HG02571 (cell line): Measurements from ENCODE around the gene ZDBF2.
"Not testable (repeated sequence)": the region's sequence is repeated elsewhere in the genome, so short reads cannot be mapped to it uniquely, and the experiment has no call there.

Experiments
- ATAC-seq: cut with Tn5 transposase; IDR thresholded peaks from one replicate; pipeline ENCODE4 v1.9.1; 2021; ENCODE audit warnings: mild to moderate bottlenecking, moderate library complexity; ENCODE audit not compliant: unreplicated experiment

Gene ZDBF2

DNA sequence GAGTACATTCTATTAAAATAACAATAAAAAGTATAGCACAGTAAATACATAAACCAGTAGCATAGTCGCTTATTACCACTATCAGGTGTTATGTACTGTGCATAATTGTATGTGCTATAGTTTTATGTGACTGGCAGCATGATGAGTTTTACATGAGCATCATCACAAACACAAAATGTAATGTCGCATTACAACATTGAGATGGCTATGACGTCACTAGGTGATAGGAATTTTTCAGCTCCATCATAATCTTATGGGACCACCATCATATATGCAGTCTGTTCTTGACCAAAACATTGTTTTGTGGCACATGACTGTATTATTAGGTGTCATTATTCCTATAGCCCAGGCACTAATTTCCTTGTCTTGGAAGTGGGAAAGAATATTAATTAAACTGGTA, 48.6 kb downstream of the ZDBF2 start:
- no peak for ATAC-seq

DNA sequence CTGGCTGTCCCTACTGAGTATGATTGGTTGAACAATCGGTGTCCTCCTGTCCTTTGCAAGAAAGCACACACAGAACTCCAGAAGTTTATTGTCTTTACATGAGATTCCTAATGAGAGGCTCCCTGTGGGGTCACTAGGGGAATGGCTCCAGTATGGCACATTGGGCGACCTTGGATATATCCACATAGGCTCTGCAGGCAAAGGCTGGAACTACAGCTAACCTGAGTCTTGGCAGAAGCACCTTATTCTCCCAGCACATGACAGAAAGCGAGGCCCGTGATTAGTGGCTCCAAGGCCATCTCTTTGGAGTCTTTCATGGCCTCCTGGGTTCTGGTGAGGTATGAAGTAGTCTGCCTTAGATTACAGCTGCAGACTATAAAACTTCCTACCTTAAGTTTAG, 49.0 kb downstream of the ZDBF2 start:
- ATAC-seq = no peak

DNA sequence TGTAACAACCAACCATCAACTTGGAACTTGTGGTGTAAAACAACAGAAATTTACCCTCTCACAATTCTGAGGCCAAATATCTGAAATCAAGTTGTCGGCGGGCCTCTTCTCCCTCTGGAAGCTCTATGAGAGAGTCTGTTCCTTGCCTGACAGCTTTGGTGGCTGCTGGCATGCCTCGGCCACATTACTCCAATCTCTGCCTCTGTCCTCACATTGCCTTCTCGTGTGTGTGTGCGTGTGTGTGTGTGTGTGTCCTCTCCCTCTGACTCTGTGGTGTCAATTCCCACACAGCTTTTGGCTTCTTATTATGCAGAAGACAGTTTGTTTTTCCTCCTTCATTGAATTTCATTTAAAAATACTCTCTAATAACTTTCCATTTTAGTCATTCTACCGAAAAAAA, 50.4 kb downstream of the ZDBF2 start:
- no peak for ATAC-seq

DNA sequence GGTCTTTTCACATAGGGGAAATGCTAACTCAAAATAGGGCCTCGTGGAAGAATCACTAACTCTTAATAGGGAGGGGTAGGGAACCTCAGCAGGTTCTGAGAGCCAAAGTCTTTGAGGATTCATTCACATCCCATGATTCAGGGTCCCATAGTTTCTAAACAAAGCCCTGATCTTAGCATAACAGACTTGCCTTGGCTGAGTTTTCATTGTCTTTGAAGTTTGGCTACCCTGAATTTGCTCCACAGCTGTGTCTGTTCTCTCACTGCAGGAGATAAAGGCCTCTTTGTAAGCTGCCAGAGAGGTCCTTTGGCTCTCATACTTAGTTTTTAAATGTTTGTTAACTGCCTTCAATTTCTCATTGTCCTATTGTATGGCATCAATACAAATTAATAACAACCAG, 54.5 kb downstream of the ZDBF2 start:
- ATAC-seq = no peak

DNA sequence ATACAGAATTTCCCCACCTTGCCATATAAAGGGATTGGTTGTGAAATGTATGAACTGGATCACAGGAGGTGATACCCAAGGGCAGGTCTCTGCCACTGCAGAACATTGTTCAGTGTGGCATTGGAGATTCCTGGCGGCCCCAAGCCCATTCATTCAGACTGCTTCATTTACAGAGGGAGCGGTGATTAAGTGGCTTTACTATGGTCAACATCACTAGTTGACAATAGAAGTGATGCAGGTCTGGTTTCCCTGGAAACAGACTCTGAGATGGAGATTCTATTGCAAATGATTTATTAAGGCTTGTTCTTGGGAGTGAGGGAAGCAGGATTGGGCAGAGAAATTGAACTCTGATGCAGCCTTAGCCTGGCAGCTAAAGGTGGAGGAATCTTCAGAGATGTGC, 62.4 kb downstream of the ZDBF2 start:
- no peak for ATAC-seq

DNA sequence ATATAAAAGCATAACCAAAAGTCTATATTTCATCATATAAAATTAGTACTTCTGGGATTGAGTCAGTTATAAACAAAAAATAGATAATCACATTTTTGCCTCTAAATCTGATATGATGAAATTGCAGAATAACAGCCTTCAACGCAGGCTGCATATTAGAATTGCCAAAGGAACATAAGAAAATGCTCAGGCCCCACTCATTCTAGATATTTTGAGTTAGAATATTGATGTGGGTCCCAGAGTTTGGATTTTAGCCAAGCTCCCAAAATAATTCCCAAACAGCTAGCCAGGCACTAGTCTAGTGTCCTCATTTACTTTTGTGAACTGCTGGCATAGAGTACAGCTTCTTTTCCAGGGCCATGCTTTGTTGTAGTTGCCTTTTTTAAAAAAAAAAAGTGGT, 63.5 kb downstream of the ZDBF2 start:
- no peak for ATAC-seq

DNA sequence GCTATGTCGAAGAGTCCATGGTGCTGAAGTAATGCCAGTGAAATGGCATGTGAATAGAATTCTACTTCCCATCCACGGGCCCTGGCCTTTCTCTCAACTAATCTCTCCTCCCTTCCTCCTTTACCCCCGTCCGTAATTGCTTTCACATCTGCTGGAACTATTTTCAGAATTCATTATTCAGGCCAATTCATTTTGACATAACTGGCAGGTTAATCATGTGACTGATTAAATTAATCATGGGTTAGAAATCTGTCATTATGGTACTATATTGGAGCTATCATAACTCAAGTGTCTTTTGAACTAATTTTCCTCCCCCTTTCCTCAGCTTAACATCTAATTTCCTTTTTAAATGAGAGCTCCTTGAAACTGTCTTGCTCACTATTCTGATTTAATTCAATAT, 66.9 kb downstream of the ZDBF2 start:
- ATAC-seq = no peak

DNA sequence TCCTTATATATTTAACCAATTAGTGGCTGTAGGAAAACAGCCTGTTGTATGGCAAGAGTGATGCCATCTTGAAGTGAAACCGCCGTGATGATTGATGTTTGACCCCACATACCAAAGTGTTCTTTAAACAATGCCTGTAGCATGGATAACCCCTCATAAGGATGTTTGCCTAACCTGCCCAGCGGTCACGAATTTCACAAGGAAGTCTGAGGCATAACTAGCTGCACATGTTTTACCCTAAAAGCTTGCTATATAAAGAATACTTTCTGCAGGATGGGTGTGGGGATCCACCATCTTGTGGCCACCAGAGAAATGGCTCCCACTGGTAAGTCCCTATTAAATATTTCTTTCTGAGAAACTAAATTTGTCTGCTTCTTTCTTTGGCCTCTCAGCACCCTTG, 68.7 kb downstream of the ZDBF2 start:
- no peak for ATAC-seq

DNA sequence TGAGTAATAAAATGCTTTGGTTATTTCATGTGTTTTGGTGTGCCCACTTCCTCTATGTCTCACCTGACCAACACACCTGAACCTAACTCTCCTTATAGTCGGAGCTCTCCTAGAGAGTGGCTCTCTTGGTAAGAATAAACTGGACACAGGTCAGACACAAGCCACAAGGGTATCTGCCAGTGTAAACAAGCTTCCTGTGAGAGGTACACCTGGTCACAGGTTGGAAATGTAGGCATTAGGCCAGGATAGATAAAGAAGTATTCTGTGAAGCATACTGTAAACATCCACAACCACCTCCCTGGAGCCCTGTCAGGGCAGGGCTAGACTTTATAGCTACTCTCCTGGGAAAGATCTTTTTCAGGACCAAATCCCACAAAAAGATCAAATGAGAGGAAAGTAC, 69.4 kb downstream of the ZDBF2 start:
- ATAC-seq = no peak

DNA sequence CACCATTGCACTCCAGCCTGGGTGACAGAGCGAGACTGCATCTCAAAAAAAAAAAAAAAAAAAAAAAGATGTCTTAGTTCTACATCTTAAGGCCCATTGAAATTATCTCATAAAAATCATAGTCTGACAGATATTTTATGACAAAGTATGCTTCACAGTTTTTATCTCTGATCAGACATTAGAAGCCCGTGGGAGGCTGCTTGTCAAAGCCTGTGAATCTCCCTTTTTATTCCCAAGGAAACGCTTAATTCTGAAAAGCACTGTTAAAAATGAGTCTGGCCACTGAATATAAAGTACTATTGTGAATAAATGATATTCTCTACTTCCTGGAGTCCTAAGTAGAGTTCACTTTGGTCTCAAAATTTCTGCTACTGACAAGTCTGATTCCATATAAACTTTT, 71.1 kb downstream of the ZDBF2 start:
- ATAC-seq = no peak

DNA sequence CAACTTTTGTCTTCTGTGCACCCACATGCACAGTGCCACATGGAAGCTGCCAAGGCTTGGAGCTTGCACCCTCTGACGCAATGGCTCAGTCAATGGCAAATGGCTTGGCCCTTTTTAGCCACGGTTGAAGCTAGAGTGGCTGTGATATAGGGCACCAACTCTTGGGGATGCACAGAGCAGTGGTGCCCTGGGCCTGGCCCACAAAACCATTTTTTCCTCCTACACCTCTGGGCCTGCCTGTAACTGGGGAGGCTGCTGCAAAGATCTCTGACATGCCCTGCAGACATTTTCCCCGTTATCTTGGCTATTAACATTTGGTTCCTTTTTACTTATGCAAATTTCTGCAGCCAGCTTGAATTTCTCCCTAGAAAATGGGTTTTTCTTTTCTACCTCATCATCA, 74.9 kb downstream of the ZDBF2 start:
- ATAC-seq = no peak

DNA sequence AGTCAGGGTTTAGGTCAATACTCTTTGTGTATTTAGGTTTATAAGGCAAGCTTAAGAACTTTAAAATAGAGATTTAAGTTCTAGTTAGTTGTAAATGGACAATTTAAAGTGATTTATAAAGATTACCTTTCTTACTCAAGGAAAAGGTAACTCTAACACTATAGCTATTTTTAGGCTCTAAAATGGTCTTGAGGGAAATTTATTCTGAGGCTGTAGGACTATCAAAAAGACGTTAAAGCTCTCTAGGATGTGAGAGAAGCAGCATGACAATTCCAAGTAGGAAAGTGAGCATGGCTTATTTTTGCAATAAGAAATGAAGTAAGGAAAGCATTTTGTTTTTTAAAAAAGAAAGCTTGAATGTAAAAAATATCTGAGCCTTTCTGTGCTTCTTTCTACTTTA, 78.1 kb downstream of the ZDBF2 start:
- no peak for ATAC-seq

DNA sequence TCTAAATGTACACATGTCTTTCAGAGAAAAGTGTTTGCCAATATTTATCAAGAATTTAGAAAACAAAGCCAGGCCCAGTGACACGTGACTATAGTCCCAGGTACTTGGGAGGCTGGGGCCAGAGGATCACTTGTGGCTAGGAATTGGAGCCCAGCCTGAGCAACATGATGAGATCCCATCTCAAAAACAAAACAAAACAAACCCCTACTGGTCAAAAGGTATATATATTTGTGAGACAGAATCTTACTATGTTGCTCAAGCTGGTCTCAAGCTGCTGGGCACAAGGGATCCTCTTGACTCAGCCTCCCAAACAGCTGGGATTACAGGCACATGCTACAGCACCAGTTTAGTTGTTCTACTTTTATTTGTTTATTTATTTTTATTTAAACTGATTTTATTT, 79.2 kb downstream of the ZDBF2 start:
- ATAC-seq = no peak

DNA sequence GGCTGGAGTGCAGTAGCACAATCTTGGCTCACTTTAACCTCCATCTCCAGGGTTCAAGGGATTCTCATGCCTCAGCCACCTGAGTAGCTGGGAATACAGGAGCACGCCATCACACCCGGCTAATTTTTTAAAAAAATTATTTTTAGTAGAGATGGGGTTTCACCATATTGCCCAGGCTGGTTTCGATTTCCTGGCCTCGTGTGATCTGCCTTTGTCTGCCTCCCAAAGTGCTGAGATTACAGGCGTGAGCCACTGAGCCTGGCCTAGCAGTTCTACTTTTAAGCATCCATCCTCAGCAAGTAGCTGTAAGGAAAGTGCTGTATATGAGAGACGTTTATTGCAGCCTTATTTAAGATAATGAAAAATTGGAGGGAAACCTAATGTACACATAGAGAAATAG, 79.7 kb downstream of the ZDBF2 start:
- no peak for ATAC-seq

DNA sequence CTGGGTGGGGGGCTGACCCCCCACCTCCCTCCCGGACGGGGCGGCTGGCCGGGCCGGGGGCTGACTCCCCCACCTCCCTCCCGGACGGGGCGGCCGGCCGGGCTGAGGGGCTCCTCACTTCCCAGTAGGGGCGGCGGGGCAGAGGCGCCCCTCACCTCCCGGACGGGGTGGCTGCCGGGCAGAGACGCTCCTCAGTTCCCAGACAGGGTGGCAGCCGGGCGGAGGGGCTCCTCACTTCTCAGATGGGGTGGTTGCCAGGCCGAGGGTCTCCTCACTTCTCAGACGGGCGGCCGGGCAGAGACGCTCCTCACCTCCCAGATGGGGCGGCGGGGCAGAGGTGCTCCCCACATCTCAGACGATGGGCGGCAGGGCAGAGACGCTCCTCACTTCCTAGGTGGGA, 82.4 kb downstream of the ZDBF2 start:
- not testable (repeated sequence) for ATAC-seq

DNA sequence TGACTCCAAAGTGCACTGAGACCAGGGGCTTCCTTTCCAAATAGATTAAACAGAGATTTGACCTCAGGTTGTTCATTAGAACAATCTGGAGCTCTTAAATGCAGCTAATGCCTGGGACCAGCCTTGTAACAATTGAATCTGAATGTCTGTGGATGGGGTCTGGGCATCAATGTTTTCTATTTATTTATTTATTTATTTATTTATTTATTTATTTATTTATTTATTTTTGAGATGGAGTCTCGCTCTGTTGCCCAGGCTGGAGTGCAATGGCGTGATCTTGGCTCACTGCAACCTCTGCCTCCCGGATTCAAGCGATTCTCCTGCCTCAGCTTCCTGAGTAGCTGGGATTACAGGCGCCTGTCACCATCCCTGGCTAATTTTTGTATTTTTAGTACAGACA, 86.4 kb downstream of the ZDBF2 start:
- not testable (repeated sequence) for ATAC-seq

DNA sequence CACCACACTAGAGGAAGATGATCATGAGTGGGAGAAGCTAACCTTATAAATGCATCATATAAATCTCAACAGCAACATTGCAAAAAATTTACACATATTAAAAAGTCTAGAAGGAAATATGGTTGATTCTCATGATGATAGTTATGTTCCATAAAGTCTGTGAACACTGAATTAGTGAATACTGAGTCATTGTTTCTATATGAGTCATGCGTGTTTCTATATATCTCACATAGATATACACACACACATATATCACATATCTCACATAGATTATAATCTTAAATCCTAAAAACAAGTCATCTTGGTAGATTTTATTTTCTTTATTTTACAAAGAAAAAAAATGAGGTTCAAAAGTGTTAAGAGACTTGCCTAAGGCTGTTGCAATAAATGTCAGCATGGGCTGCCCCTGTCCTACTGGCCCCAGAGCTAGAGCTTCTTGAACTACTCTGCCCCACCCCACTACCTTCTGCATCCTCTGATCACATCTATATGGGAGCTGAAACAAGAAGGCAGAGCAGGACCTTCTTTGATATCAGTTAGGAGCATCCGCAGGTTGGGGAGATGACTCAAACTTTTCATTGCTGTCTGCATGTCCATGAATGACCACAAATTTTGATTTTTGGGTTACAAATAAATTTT, 87.1 kb downstream of the ZDBF2 start:
- ATAC-seq = no peak
